ENCODE measurements around the gene UNC119B. TPM values are rescaled to one million over a fixed set of nuclear protein-coding genes. Genes with fewer than 3 reads are reported as not detected.

UNC119B gene
- total RNA-seq, 2 donors from 2014 or later = 52.8 to 60.7 TPM

DNA sequence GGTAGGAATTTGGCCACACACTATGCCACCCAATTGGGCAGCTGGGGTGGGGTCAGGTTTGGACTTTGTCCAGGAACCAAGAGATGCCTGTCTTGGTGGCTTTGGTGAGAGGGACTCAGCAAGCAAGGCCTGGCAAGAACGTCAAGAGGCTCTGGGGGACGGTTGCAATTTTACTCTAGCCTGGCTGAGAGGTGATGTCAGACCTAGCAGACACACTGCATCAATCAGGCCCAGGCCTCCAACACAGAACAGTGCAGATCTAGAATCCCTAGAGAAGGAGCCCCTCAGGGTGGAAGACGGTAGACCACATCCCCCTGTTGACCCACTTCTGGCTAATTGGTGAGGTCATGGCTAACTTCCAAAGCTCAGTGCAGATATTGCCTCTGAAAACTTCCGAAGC, 1.6 kb upstream of the UNC119B start:
- H3K9me3 ChIP-seq (ENCODE audit: control insufficient read depth, low read length) = no peaks in the 10 kb centered on the region
- no peak overlapping the region for H3K27ac ChIP-seq (ENCODE audit: low read depth, low read length)
- Mint-ChIP-seq H3K4me1 (peaks cover 22% of the 10 kb centered on the region), H3K27me3 (ENCODE audit: insufficient read depth) (no peaks in the 10 kb centered on the region), H3K9me3 (no peaks in the 10 kb centered on the region), H3K36me3 (ENCODE audit: low read depth) (peaks cover 6% of the 10 kb centered on the region), H3K27ac (no peak overlapping the region), H3K4me3 (no peak overlapping the region)
- no peak for DNase-seq
- TF ChIP-seq, protein P1, sequence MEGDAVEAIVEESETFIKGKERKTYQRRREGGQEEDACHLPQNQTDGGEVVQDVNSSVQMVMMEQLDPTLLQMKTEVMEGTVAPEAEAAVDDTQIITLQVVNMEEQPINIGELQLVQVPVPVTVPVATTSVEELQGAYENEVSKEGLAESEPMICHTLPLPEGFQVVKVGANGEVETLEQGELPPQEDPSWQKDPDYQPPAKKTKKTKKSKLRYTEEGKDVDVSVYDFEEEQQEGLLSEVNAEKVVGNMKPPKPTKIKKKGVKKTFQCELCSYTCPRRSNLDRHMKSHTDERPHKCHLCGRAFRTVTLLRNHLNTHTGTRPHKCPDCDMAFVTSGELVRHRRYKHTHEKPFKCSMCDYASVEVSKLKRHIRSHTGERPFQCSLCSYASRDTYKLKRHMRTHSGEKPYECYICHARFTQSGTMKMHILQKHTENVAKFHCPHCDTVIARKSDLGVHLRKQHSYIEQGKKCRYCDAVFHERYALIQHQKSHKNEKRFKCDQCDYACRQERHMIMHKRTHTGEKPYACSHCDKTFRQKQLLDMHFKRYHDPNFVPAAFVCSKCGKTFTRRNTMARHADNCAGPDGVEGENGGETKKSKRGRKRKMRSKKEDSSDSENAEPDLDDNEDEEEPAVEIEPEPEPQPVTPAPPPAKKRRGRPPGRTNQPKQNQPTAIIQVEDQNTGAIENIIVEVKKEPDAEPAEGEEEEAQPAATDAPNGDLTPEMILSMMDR (conservative IDR thresholded peaks at IDR 0.05) = no peak
- 82 to 94% methylated on average over 2 to 4 of the region's 4 CpGs for WGBS, 2 experiments (ENCODE audit: insufficient coverage in 1 of 2, insufficient read length in 1 of 2)
- H3K36me3 ChIP-seq (ENCODE audit: control insufficient read depth, insufficient read depth, low read length) = peaks cover 19% of the 10 kb centered on the region
- peaks cover 9% of the 10 kb centered on the region for H3K4me1 ChIP-seq (ENCODE audit: control insufficient read depth, insufficient read depth, low read length)
- no peak overlapping the region for H3K4me3 ChIP-seq (ENCODE audit: low read length)
- H3K27me3 ChIP-seq (ENCODE audit: control insufficient read depth, insufficient read depth, low read length, poor library complexity, severe bottlenecking) = no peaks in the 10 kb centered on the region
- H3K9ac ChIP-seq (ENCODE audit: extremely low read depth, low read length, poor library complexity, severe bottlenecking) = no peak overlapping the region

DNA sequence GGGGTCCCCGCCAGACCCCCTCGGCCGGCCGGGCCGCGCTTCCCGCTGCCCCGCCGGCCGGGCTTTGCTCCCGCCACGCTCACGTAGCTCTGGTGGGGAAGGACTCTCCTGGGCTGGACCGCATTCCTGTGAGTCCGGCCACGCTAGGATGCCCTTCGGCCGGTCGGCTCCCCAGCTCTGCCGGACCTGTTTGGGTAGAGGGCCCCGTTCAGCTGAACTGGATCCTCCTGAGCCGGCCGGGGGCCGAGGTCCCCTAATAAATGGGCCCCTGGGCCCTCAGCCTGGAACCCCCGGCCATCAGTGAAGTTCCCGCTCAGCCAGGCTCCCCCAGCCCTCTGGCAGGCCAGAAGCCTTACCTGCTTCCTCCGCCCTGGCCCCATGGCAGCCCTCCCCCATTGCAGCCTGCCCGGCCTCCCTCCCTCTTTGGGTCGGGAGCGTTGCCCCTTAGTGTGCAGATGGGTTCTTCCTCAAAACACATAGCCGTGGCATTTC, 593 bp downstream of the UNC119B start:
- peak overlapping the region; percentile 56 for H3K9ac ChIP-seq (ENCODE audit: extremely low read depth, low read length, poor library complexity, severe bottlenecking)
- WGBS, 2 experiments (ENCODE audit: insufficient coverage in 1 of 2, insufficient read length in 1 of 2) = 0 to 1% methylated on average over 18 to 31 of the region's 31 CpGs
- TF ChIP-seq, protein P1 (conservative IDR thresholded peaks at IDR 0.05) = no peak
- H3K27ac ChIP-seq (ENCODE audit: low read depth, low read length) = peak overlapping the region; percentile 42
- H3K36me3 Mint-ChIP-seq (ENCODE audit: low read depth) = peaks cover 23% of the 10 kb centered on the region
- H3K27ac Mint-ChIP-seq = peak overlapping the region; percentile 74
- H3K4me1 ChIP-seq (ENCODE audit: control insufficient read depth, insufficient read depth, low read length) = peaks cover 9% of the 10 kb centered on the region
- H3K9me3 ChIP-seq (ENCODE audit: control insufficient read depth, low read length) = no peaks in the 10 kb centered on the region
- peak overlapping the region; percentile 89 for H3K4me3 ChIP-seq (ENCODE audit: low read length)
- no peaks in the 10 kb centered on the region for H3K27me3 ChIP-seq (ENCODE audit: control insufficient read depth, insufficient read depth, low read length, poor library complexity, severe bottlenecking)
- peaks cover 20% of the 10 kb centered on the region for H3K36me3 ChIP-seq (ENCODE audit: control insufficient read depth, insufficient read depth, low read length)
- peaks cover 26% of the 10 kb centered on the region for H3K4me1 Mint-ChIP-seq
- DNase-seq = peak; percentile 78
- H3K27me3 Mint-ChIP-seq (ENCODE audit: insufficient read depth) = no peaks in the 10 kb centered on the region
- peak overlapping the region; percentile 68 for H3K4me3 Mint-ChIP-seq
- H3K9me3 Mint-ChIP-seq = no peaks in the 10 kb centered on the region

DNA sequence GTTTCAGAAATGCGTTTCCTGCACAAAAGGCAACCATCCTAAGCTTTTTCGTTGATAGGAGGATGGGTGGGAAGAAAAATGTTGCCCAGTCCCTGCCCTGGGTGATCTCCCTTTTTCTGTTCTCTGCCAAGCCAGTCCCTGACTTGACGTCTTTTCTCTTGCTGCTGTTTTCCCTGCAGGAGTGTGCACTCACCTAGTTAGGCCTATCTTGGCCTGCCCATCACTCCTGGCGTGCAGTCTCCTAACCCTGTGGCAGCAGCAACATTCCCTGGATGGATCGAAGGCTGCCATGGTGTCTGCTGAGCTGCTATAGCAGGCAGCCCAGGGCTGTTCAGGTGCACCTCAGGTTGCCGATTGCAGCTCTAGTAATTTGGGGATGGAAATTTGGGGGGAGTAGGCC, 1.2 kb downstream of the UNC119B start:
- Histone ChIP-seq H3K9me3 (ENCODE audit: control insufficient read depth, low read length) (no peaks in the 10 kb centered on the region), H3K9ac (ENCODE audit: extremely low read depth, low read length, poor library complexity, severe bottlenecking) (peak overlapping the region; percentile 56), H3K36me3 (ENCODE audit: control insufficient read depth, insufficient read depth, low read length) (peaks cover 25% of the 10 kb centered on the region), H3K4me3 (ENCODE audit: low read length) (peak overlapping the region; percentile 89), H3K27ac (ENCODE audit: low read depth, low read length) (no peak overlapping the region), H3K4me1 (ENCODE audit: control insufficient read depth, insufficient read depth, low read length) (peaks cover 9% of the 10 kb centered on the region), H3K27me3 (ENCODE audit: control insufficient read depth, insufficient read depth, low read length, poor library complexity, severe bottlenecking) (no peaks in the 10 kb centered on the region)
- peak; percentile 63 for DNase-seq
- H3K27ac Mint-ChIP-seq = peak overlapping the region; percentile 10
- H3K4me3 Mint-ChIP-seq = peak overlapping the region; percentile 68
- peaks cover 26% of the 10 kb centered on the region for H3K4me1 Mint-ChIP-seq
- TF ChIP-seq, protein P1 (conservative IDR thresholded peaks at IDR 0.05) = no peak
- no peaks in the 10 kb centered on the region for H3K27me3 Mint-ChIP-seq (ENCODE audit: insufficient read depth)
- no peaks in the 10 kb centered on the region for H3K9me3 Mint-ChIP-seq
- peaks cover 29% of the 10 kb centered on the region for H3K36me3 Mint-ChIP-seq (ENCODE audit: low read depth)
- WGBS, 2 experiments (ENCODE audit: insufficient coverage in 1 of 2, insufficient read length in 1 of 2) = 30 to 42% methylated on average over 2 to 6 of the region's 6 CpGs

Measured in endodermal cell (in vitro differentiated cells).